Measurements from ENCODE around the gene JAK3.
A peak's percentile ranks its signal among the peaks of the same experiment; 100 is the strongest.

Gene JAK3

GRCh38 chr19:17865364-17866311, 17.9 kb upstream of the JAK3 start:
- DNase-seq (ENCODE audit: low read depth in 2 of 2) = no peak

GRCh38 chr19:17863520-17864182, 15.9 kb upstream of the JAK3 start:
- no peak for DNase-seq (ENCODE audit: low read depth in 2 of 2)

GRCh38 chr19:17862711-17863519, 15.1 kb upstream of the JAK3 start:
- no peak for DNase-seq (ENCODE audit: low read depth in 2 of 2)

- no peak for DNase-seq (ENCODE audit: low read depth in 2 of 2)
Measured at GRCh38 chr19:17861542-17862402, 14.0 kb upstream of the JAK3 start.

GRCh38 chr19:17860993-17861360, 13.2 kb upstream of the JAK3 start:
- no peak for DNase-seq (ENCODE audit: low read depth in 2 of 2)

- DNase-seq (ENCODE audit: low read depth in 2 of 2) = no peak
Measured at GRCh38 chr19:17860331-17860992, 12.7 kb upstream of the JAK3 start.

GRCh38 chr19:17859533-17860330, 11.9 kb upstream of the JAK3 start, which contains the start of gene RPL18A:
Gene RPL18A (plus strand): TSS chr19:17859910. CDS start chr19:17859957, 47 bp downstream.
- DNase-seq (ENCODE audit: low read depth in 2 of 2) = peak; percentile 99 to 100

- DNase-seq (ENCODE audit: low read depth in 2 of 2) = peak; percentile 77 to 80
Measured at GRCh38 chr19:17855280-17856152, 7.7 kb upstream of the JAK3 start.

GRCh38 chr19:17854061-17854460, 6.3 kb upstream of the JAK3 start:
- DNase-seq (ENCODE audit: low read depth in 2 of 2) = no peak

- no peak for DNase-seq (ENCODE audit: low read depth in 2 of 2)
Measured at GRCh38 chr19:17848595-17849292, 962 bp upstream of the JAK3 start.

GRCh38 chr19:17846146-17846545, 1.6 kb downstream of the JAK3 start:
- DNase-seq (ENCODE audit: low read depth in 2 of 2) = no peak

GRCh38 chr19:17843908-17844490, 3.8 kb downstream of the JAK3 start:
- no peak for DNase-seq (ENCODE audit: low read depth in 2 of 2)

- DNase-seq (ENCODE audit: low read depth in 2 of 2) = no peak
Measured at GRCh38 chr19:17843292-17843827, 4.4 kb downstream of the JAK3 start.

GRCh38 chr19:17842663-17843291, 5.0 kb downstream of the JAK3 start:
- no peak for DNase-seq (ENCODE audit: low read depth in 2 of 2)

GRCh38 chr19:17841810-17842662, 5.7 kb downstream of the JAK3 start:
- peak; percentile 46 to 52 for DNase-seq (ENCODE audit: low read depth in 2 of 2)

- no peak for DNase-seq (ENCODE audit: low read depth in 2 of 2)
Measured at GRCh38 chr19:17841371-17841809, 6.4 kb downstream of the JAK3 start.

Data from stimulated activated CD8-positive, alpha-beta memory T cell treated with anti-CD3 and anti-CD28 coated beads, Interleukin-15, amount 100 ng/mL, for 48 hours (primary cell).